Fibroblast of the aortic adventitia (primary cell): ENCODE measurements around the gene CASP8AP2. TPM values are rescaled to one million over a fixed set of nuclear protein-coding genes. Genes with fewer than 3 reads are reported as not detected.
"Not testable (repeated sequence)": the region's sequence is repeated elsewhere in the genome, so short reads cannot be mapped to it uniquely, and the experiment has no call there.

Source experiments
- DNase-seq: peaks from one replicate; pipeline ENCODE4 v3.0.0-alpha.2; 2010; ENCODE audit warnings: low read depth
- H3K4me3 ChIP-seq: 2 replicates; pipeline ENCODE4 v1.5.1; 2011; ENCODE audit warnings: low read depth, mild to moderate bottlenecking, control low read depth, low read length, moderate library complexity
- CTCF ChIP-seq: IDR thresholded peaks from 2 replicates; pipeline ENCODE4 v1.5.1; 2011; ENCODE audit warnings: mild to moderate bottlenecking, low read length, control low read depth, inconsistent platforms; ENCODE audit not compliant: insufficient read depth
- total RNA-seq: library from RNA; depleted of rRNA; stranded (reverse); fragments of >200 nt; gene quantifications from 2 replicates; pipeline ENCODE4 v1.2.3, GENCODE V29; 2012; ENCODE audit warnings: low replicate concordance

CASP8AP2 gene
- 15.0 and 27.6 TPM in 2 replicates for total RNA-seq

- no peak for TF ChIP-seq CTCF
- peak within 1 kb of the TSS; percentile 92 for H3K4me3 ChIP-seq
- peak; percentile 99 for DNase-seq
Measured at GRCh38 chr6:89829472-89830169, at the start of gene CASP8AP2. Gene CASP8AP2 (plus strand): TSS chr6:89829880.

GRCh38 chr6:89781070-89782034 lies 48.3 kb upstream of the CASP8AP2 start:
- no peak overlapping the region for H3K4me3 ChIP-seq

DNA sequence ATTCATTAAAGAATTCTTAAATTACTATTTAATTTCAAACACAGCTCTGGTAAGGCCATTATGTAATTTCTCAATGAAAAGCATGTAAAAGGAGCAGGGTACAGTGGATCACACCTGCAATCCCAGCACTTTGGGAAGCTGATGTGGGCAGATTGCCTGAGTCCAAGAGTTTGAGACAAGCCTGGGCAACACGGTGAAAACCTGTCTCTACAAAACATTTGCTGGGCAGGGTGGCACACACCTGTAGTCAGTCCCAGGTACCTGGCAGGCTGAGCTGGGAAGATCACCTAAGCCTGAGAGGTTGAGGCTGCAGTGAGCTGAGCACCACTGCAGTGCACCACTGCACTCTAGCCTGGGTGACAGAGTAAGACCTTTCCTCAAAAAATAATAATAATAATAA lies 47.5 kb upstream of the CASP8AP2 start:
- H3K4me3 ChIP-seq, result no peak overlapping the region
- TF ChIP-seq CTCF, result no peak
- no peak for DNase-seq

More at GRCh38 chr6:89781070-89782034, 48.3 kb upstream of the CASP8AP2 start:
- no peak for TF ChIP-seq CTCF
- DNase-seq, result no peak

GRCh38 chr6:89783293-89783692 lies 46.4 kb upstream of the CASP8AP2 start:
- DNase-seq, result not testable (repeated sequence)

GRCh38 chr6:89784838-89785237 lies 44.8 kb upstream of the CASP8AP2 start:
- DNase-seq, result no peak

More at GRCh38 chr6:89783293-89783692, 46.4 kb upstream of the CASP8AP2 start:
- not testable (repeated sequence) for H3K4me3 ChIP-seq

DNA sequence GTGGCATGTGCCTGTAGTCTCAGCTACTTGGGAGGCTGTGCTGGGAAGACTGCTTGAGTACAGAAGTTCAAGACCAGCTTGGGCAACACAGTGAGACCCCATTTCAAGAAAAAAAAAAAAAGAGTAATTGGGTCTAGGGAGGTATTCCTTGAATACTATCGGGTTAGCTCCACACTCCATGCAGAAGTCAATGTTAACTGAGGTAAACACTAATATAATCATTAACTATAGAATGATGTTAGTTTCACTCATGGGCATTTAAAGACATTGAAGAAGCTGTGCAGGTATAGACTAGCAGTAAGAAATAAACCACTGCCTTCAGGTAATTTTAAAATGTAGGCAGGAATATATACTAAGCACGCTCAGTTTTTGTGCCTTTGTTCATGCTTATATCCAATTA lies 42.7 kb upstream of the CASP8AP2 start:
- no peak overlapping the region for H3K4me3 ChIP-seq
- DNase-seq, result no peak
- TF ChIP-seq CTCF, result no peak

More at GRCh38 chr6:89784838-89785237, 44.8 kb upstream of the CASP8AP2 start:
- no peak overlapping the region for H3K4me3 ChIP-seq
- no peak for TF ChIP-seq CTCF
